ENCODE data around the gene SLC7A5.
"Not testable (repeated sequence)": the region's sequence is repeated elsewhere in the genome, so short reads cannot be mapped to it uniquely, and the experiment has no call there.

DNA sequence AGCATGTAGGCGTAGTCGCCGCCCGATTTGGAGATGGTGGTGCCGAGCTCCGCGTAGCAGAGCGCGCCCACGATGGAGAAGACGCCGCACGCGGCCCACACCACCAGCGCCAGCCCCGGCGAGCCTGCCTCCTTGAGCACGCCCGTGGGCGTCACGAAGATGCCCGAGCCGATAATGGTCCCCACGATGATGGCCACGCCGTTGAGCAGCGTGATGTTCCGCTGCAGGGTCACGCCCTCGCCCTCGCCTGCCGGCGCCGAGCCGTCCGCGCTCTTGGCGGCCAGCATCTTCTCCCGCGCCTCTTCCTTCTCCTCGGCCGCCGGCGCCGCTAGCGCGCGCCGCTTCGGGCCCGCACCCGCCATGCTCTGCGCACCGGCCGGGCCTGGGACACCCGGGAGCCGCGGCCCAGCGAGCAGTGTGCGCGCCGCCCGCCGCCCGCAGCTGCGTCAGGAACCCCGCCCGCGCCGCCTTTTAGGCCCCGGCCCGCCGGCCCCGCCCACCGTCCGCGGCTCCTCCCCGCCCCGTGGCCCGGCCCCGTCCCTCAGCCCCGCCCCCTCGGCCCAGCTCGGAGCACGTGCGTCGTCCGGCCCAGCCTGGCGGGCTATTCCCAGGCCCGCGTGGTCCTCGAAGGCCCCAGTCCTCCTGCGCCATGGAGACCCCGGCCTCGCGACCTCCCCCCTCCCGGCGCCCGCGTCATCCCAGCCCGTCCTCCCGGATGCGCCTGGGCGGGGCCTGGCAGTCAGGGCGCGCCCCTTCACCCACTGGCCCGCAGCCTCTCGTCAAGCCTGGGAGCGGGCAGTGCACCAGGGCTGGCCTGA, at the start of gene SLC7A5:
- TF ChIP-seq, protein P1, sequence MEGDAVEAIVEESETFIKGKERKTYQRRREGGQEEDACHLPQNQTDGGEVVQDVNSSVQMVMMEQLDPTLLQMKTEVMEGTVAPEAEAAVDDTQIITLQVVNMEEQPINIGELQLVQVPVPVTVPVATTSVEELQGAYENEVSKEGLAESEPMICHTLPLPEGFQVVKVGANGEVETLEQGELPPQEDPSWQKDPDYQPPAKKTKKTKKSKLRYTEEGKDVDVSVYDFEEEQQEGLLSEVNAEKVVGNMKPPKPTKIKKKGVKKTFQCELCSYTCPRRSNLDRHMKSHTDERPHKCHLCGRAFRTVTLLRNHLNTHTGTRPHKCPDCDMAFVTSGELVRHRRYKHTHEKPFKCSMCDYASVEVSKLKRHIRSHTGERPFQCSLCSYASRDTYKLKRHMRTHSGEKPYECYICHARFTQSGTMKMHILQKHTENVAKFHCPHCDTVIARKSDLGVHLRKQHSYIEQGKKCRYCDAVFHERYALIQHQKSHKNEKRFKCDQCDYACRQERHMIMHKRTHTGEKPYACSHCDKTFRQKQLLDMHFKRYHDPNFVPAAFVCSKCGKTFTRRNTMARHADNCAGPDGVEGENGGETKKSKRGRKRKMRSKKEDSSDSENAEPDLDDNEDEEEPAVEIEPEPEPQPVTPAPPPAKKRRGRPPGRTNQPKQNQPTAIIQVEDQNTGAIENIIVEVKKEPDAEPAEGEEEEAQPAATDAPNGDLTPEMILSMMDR (conservative IDR thresholded peaks at IDR 0.05; ENCODE audit: low read depth, low read length) = not testable (repeated sequence)
- peak; percentile 98 for TF ChIP-seq POLR2A (IDR thresholded peaks at IDR 0.05; ENCODE audit: low read depth, low read length)
